GM19324 (cell line): ENCODE data around the gene ATXN1.

Experiments
- ATAC-seq: cut with Tn5 transposase; IDR thresholded peaks from one replicate; pipeline ENCODE4 v1.9.1; 2021; ENCODE audit warnings: mild to moderate bottlenecking, moderate library complexity; ENCODE audit not compliant: unreplicated experiment, low FRiP score

ATXN1 gene

GRCh38 chr6:16490616-16491015 is 270.6 kb downstream of the ATXN1 start:
- ATAC-seq = no peak

GRCh38 chr6:16488813-16489212 is 272.4 kb downstream of the ATXN1 start:
- no peak for ATAC-seq

- ATAC-seq = no peak
Measured at GRCh38 chr6:16487996-16488674, 273.1 kb downstream of the ATXN1 start.

- ATAC-seq = no peak
Measured at GRCh38 chr6:16486661-16487060, 274.6 kb downstream of the ATXN1 start.

- no peak for ATAC-seq
Measured at GRCh38 chr6:16483315-16483875, 277.9 kb downstream of the ATXN1 start.

GRCh38 chr6:16482702-16483314 is 278.5 kb downstream of the ATXN1 start:
- ATAC-seq = no peak

GRCh38 chr6:16481697-16482399 is 279.4 kb downstream of the ATXN1 start:
- no peak for ATAC-seq

GRCh38 chr6:16480763-16481560 is 280.3 kb downstream of the ATXN1 start:
- no peak for ATAC-seq

GRCh38 chr6:16477367-16478149 is 283.7 kb downstream of the ATXN1 start:
- ATAC-seq = no peak

GRCh38 chr6:16476861-16477260 is 284.4 kb downstream of the ATXN1 start:
- no peak for ATAC-seq

GRCh38 chr6:16475494-16475781 is 285.8 kb downstream of the ATXN1 start:
- ATAC-seq = no peak

GRCh38 chr6:16474772-16475493 is 286.3 kb downstream of the ATXN1 start:
- ATAC-seq = no peak

- ATAC-seq = no peak
Measured at GRCh38 chr6:16473908-16474771, 287.1 kb downstream of the ATXN1 start.

GRCh38 chr6:16473184-16473907 is 287.9 kb downstream of the ATXN1 start:
- peak; percentile 49 for ATAC-seq

- no peak for ATAC-seq
Measured at GRCh38 chr6:16472349-16473069, 288.8 kb downstream of the ATXN1 start.

GRCh38 chr6:16471910-16472297 is 289.4 kb downstream of the ATXN1 start:
- no peak for ATAC-seq

GRCh38 chr6:16471222-16471909 is 289.9 kb downstream of the ATXN1 start:
- peak; percentile 60 for ATAC-seq
